ENCODE data around the gene OR10A3.

The OR10A3 gene

GRCh38 chr11:7906481-7906880, 35.0 kb downstream of the OR10A3 start:
- Histone ChIP-seq H3K9me3 (no peaks in the 10 kb centered on the region), H3K4me2 (no peak overlapping the region), H3K36me3 (no peaks in the 10 kb centered on the region), H4K20me1 (no peaks in the 10 kb centered on the region), H3K4me1 (no peaks in the 10 kb centered on the region), H3K27ac (no peak overlapping the region), H3K27me3 (no peaks in the 10 kb centered on the region), H3K4me3 (no peak overlapping the region), H3K9ac (no peak overlapping the region)
- no peak for TF ChIP-seq Cebpa-rat (IDR thresholded peaks at IDR 0.05)

DNA sequence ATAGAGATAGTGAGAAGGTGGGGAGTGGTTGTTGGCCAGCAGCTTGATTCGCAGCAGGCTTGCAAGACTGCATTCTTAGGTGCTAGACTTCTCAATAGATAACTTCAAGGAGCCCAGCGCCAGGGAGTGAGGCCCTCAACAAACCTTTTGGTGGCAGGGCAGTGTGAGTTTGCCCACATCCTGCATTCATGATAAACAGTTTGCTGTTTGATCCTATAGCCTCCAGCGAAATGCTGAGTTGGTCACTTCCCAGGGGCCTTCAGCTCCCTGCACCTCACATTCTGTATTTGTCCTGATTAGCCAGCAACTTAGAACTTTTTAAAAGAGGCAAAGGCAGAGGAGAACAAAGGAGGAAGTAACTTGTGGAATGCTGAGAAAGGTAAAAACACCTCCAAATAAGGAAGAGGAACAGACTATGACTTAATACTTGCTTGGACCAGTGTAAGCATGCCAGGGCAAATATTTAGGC, 35.5 kb downstream of the OR10A3 start:
- no peak overlapping the region for H3K4me2 ChIP-seq
- no peaks in the 10 kb centered on the region for H4K20me1 ChIP-seq
- no peaks in the 10 kb centered on the region for H3K4me1 ChIP-seq
- H3K27ac ChIP-seq, result no peak overlapping the region
- no peak for TF ChIP-seq Cebpa-rat (IDR thresholded peaks at IDR 0.05)
- no peaks in the 10 kb centered on the region for H3K9me3 ChIP-seq
- H3K36me3 ChIP-seq, result no peaks in the 10 kb centered on the region
- H3K4me3 ChIP-seq, result no peak overlapping the region
- H3K27me3 ChIP-seq, result no peaks in the 10 kb centered on the region
- H3K9ac ChIP-seq, result no peak overlapping the region

DNA sequence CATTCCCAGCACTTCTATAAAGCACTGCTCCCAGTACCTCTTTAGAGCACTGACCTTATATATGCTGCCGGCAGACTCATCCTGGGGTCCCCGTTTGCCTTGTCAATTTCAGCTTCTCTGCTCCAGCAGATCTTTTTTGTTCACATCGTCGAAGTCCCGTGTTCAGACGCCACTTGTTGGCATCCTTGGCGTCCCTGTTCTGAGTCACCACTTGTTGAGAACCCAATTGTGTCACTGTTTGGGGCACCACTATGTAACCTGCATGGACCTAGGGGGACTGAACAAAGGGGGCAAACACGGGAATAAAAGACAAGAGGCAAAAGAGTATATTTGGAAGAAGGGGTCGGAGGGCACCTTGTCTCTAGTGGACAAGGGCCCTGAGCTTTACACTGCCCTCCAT, 36.0 kb downstream of the OR10A3 start:
- H3K27ac ChIP-seq, result no peak overlapping the region
- no peaks in the 10 kb centered on the region for H3K4me1 ChIP-seq
- no peak for TF ChIP-seq Cebpa-rat (IDR thresholded peaks at IDR 0.05)
- H3K9me3 ChIP-seq, result no peaks in the 10 kb centered on the region
- no peaks in the 10 kb centered on the region for H3K27me3 ChIP-seq
- H3K4me3 ChIP-seq, result no peak overlapping the region
- H3K9ac ChIP-seq, result no peak overlapping the region
- no peak overlapping the region for H3K4me2 ChIP-seq
- no peaks in the 10 kb centered on the region for H4K20me1 ChIP-seq
- no peaks in the 10 kb centered on the region for H3K36me3 ChIP-seq

- H3K27ac ChIP-seq, result no peak overlapping the region
- H3K36me3 ChIP-seq, result no peaks in the 10 kb centered on the region
- no peaks in the 10 kb centered on the region for H3K27me3 ChIP-seq
- H3K4me2 ChIP-seq, result no peak overlapping the region
- no peak for TF ChIP-seq Cebpa-rat (IDR thresholded peaks at IDR 0.05)
- H3K9me3 ChIP-seq, result peaks cover 6% of the 10 kb centered on the region
- no peak overlapping the region for H3K4me3 ChIP-seq
- H3K9ac ChIP-seq, result no peak overlapping the region
- no peaks in the 10 kb centered on the region for H3K4me1 ChIP-seq
- no peaks in the 10 kb centered on the region for H4K20me1 ChIP-seq
Measured at GRCh38 chr11:7904917-7905316, 36.6 kb downstream of the OR10A3 start.

- Histone ChIP-seq H3K27ac (no peak overlapping the region), H3K4me1 (no peaks in the 10 kb centered on the region), H3K4me3 (no peak overlapping the region), H3K9me3 (peaks cover 15% of the 10 kb centered on the region), H3K4me2 (no peak overlapping the region), H3K36me3 (no peaks in the 10 kb centered on the region), H3K27me3 (no peaks in the 10 kb centered on the region), H4K20me1 (no peaks in the 10 kb centered on the region), H3K9ac (no peak overlapping the region)
- TF ChIP-seq Cebpa-rat (IDR thresholded peaks at IDR 0.05), result no peak
Measured at GRCh38 chr11:7903940-7904339, 37.6 kb downstream of the OR10A3 start.

GRCh38 chr11:7901319-7901854, 40.1 kb downstream of the OR10A3 start:
- Histone ChIP-seq H3K4me1 (no peaks in the 10 kb centered on the region), H3K9ac (no peak overlapping the region), H3K4me3 (no peak overlapping the region), H3K36me3 (no peaks in the 10 kb centered on the region), H3K27ac (no peak overlapping the region), H3K4me2 (no peak overlapping the region), H4K20me1 (no peaks in the 10 kb centered on the region), H3K9me3 (peaks cover 22% of the 10 kb centered on the region), H3K27me3 (no peaks in the 10 kb centered on the region)
- no peak for TF ChIP-seq Cebpa-rat (IDR thresholded peaks at IDR 0.05)

GRCh38 chr11:7900686-7901085, 40.8 kb downstream of the OR10A3 start:
- no peaks in the 10 kb centered on the region for H3K27me3 ChIP-seq
- no peaks in the 10 kb centered on the region for H3K36me3 ChIP-seq
- H3K4me2 ChIP-seq, result no peak overlapping the region
- no peak overlapping the region for H3K9ac ChIP-seq
- H3K9me3 ChIP-seq, result peaks cover 23% of the 10 kb centered on the region
- no peak for TF ChIP-seq Cebpa-rat (IDR thresholded peaks at IDR 0.05)
- H3K4me3 ChIP-seq, result no peak overlapping the region
- no peaks in the 10 kb centered on the region for H3K4me1 ChIP-seq
- no peak overlapping the region for H3K27ac ChIP-seq
- H4K20me1 ChIP-seq, result no peaks in the 10 kb centered on the region

DNA sequence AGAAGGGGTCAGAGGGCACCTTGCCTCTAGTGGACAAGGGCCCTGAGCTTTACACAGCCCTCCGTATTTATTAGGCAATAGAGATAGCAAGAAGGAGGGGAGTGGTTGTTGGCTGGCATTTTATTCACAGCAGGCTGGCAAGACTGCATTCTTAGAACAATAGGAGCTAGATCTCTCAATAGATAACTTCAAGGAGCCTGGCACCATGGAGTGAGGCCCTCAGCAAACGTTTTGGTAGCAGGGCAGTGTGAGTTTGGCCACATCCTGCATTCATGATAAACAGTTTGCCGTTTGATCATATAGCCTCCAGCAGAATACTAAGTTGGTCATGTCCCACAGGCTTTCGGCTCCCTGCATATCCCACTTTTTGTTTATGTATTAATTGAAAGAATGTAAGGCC, 42.1 kb downstream of the OR10A3 start:
- Histone ChIP-seq H3K9ac (no peak overlapping the region), H3K27me3 (no peaks in the 10 kb centered on the region), H3K4me3 (no peak overlapping the region), H3K4me2 (no peak overlapping the region), H4K20me1 (no peaks in the 10 kb centered on the region), H3K4me1 (no peaks in the 10 kb centered on the region), H3K27ac (no peak overlapping the region), H3K9me3 (peaks cover 29% of the 10 kb centered on the region), H3K36me3 (no peaks in the 10 kb centered on the region)
- no peak for TF ChIP-seq Cebpa-rat (IDR thresholded peaks at IDR 0.05)

GRCh38 chr11:7898666-7899283, 42.7 kb downstream of the OR10A3 start:
- Histone ChIP-seq H3K9me3 (peaks cover 29% of the 10 kb centered on the region), H3K9ac (no peak overlapping the region), H3K4me3 (no peak overlapping the region), H3K4me1 (peaks cover 3% of the 10 kb centered on the region), H3K27me3 (no peaks in the 10 kb centered on the region), H3K4me2 (no peak overlapping the region), H3K27ac (no peak overlapping the region), H4K20me1 (no peaks in the 10 kb centered on the region), H3K36me3 (no peaks in the 10 kb centered on the region)
- TF ChIP-seq Cebpa-rat (IDR thresholded peaks at IDR 0.05), result no peak

- TF ChIP-seq Cebpa-rat (IDR thresholded peaks at IDR 0.05), result no peak
- Histone ChIP-seq H3K27me3 (no peaks in the 10 kb centered on the region), H3K27ac (no peak overlapping the region), H3K9ac (no peak overlapping the region), H3K4me2 (no peak overlapping the region), H4K20me1 (no peaks in the 10 kb centered on the region), H3K4me1 (peaks cover 29% of the 10 kb centered on the region), H3K4me3 (no peak overlapping the region), H3K36me3 (no peaks in the 10 kb centered on the region), H3K9me3 (peaks cover 29% of the 10 kb centered on the region)
Measured at GRCh38 chr11:7896009-7896785, 45.3 kb downstream of the OR10A3 start.

Data from BLaER1 (cell line).